ENCODE measurements around the gene RFTN1. TPM values are rescaled to one million over a fixed set of nuclear protein-coding genes. Genes with fewer than 3 reads are reported as not detected.

The RFTN1 gene
- polyA plus RNA-seq, 2 of the 4 experiments (the other 2 are of a cell fraction): 1.8 to 3.7 TPM

DNA sequence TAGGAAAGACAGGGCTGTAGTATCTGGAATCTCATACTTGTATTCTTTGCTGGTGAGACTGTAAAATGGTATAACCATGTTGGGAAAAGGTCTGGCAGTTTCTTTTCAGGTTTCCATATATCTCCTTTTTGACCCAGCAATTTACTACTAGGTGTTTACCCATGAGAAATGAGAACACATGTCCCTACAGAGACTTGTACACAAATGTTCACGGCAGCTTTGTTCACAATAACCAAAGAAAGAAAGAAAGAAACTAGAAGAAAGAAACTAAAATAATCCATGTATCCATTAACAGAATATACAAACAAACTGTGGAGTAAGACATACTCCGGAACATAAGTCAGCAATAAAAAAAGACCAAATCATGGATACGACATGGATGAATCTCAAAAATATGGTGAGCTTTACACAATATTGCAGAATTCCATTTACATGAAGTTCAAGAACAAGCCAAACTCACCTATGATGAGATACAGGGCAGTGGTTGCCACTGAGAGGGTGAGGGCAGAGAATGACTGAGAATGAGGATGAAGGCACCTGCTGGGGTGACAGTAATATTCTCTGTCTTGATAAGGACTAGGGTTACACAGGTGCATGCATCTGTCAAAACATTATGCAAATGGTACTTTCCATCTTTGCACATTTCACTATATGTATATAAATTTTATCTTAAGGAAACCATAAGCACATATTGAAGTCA lies 2.7 kb downstream of the RFTN1 start:
- ATAC-seq (no peak), FAIRE-seq (no peak), DNase-seq (ENCODE audit: low read depth in 1 of 2, low spot score in 1 of 2) (no peak)
- Histone ChIP-seq H3K9me3 (no peaks in the 10 kb centered on the region), H3K4me3 (no peak overlapping the region), H3K4me2 (no peak overlapping the region), H3K27ac (no peak overlapping the region), H3K4me1 (no peaks in the 10 kb centered on the region)
- ChIA-PET POLR2A (no interaction called here), CTCF (interaction anchor here (1.0 to 1.1 kb wide), 4 partner anchors 10 to 243 kb away, joined by 3 to 4 read pairs (median 4); no protein-coding TSS in a partner anchor)
- no peak for TF ChIP-seq SREBF2 (IDR thresholded peaks at IDR 0.05)
- 88% methylated on average over 3 of the region's 3 CpGs for WGBS (ENCODE audit: missing lambda C conversion rate)

DNA sequence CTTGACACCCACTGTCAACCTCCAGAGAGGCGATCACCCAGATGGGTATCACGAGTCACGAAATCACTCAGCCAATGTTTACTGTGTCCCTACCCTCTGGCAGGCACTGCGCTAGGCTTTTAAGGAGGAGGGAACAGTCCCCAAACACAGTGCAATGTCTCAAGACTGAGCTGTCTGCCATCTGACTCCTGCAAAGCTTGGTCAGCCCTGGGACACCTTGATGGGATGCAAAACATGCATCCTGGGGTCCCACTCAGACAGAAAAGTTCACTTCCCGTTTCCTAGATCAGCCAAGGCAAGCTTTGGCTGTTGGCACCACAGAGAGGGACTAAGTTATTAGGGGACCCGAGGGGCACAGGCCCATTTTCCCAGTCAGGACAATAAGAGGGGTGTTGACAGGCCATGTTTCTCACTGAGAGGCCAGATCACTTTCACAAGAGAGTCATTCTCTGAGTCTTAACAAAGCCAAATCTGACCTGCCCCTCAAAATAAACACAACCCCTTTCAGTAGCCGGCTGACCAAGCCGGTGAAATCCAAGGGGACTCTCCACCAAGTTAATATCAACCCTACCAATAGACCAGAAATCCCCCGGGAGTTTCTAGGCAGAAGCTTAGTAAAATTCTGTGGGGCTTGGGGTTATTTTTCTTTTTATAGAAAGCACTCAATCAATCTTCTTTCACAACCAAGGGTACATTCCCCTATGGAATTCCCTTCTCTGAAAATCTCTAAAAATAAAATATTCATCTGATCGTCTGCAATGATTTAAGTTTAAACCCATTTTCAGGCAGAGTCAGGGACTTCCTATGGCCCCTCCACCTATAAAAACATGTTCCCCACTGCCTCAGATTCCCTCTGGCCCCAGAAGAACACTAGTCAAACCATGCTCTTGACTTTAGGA lies 3.5 kb downstream of the RFTN1 start:
- CTCF ChIA-PET: interaction anchor here (1.0 kb wide), 1 partner anchor 14 kb away, joined by 4 read pairs; no protein-coding TSS in a partner anchor
- WGBS (ENCODE audit: missing lambda C conversion rate): 49% methylated on average over 10 of the region's 10 CpGs
- ATAC-seq: no peak

More for the DNA sequence above, 3.5 kb downstream of the RFTN1 start:
- Histone ChIP-seq H3K4me3 (no peak overlapping the region), H3K27ac (no peak overlapping the region), H3K9me3 (no peaks in the 10 kb centered on the region), H3K4me2 (no peak overlapping the region), H3K4me1 (no peaks in the 10 kb centered on the region)
- TF ChIP-seq, protein P1, sequence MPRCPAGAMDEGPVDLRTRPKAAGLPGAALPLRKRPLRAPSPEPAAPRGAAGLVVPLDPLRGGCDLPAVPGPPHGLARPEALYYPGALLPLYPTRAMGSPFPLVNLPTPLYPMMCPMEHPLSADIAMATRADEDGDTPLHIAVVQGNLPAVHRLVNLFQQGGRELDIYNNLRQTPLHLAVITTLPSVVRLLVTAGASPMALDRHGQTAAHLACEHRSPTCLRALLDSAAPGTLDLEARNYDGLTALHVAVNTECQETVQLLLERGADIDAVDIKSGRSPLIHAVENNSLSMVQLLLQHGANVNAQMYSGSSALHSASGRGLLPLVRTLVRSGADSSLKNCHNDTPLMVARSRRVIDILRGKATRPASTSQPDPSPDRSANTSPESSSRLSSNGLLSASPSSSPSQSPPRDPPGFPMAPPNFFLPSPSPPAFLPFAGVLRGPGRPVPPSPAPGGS (IDR thresholded peaks at IDR 0.05): no peak
- TF ChIP-seq CHD2 (IDR thresholded peaks at IDR 0.05; ENCODE audit: low read length, partially characterized antibody) (no peak), MAFK (IDR thresholded peaks at IDR 0.05; ENCODE audit: partially characterized antibody) (no peak), HEYL (CRISPR knock-in tag; IDR thresholded peaks at IDR 0.05) (no peak), ZSCAN20 (CRISPR knock-in tag; IDR thresholded peaks at IDR 0.05) (no peak), SREBF2 (IDR thresholded peaks at IDR 0.05) (no peak), EHF (CRISPR knock-in tag; IDR thresholded peaks at IDR 0.05) (no peak), HDAC2 (IDR thresholded peaks at IDR 0.05) (no peak), EP300 (IDR thresholded peaks at IDR 0.05) (no peak), CEBPB (IDR thresholded peaks at IDR 0.05) (no peak), NPAS2 (CRISPR knock-in tag; IDR thresholded peaks at IDR 0.05; ENCODE audit: borderline replicate concordance) (no peak)
- TF ChIP-seq, protein P2, sequence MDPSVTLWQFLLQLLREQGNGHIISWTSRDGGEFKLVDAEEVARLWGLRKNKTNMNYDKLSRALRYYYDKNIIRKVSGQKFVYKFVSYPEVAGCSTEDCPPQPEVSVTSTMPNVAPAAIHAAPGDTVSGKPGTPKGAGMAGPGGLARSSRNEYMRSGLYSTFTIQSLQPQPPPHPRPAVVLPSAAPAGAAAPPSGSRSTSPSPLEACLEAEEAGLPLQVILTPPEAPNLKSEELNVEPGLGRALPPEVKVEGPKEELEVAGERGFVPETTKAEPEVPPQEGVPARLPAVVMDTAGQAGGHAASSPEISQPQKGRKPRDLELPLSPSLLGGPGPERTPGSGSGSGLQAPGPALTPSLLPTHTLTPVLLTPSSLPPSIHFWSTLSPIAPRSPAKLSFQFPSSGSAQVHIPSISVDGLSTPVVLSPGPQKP (IDR thresholded peaks at IDR 0.05; ENCODE audit: low read depth, low read length): no peak
- TF ChIP-seq, protein P3, sequence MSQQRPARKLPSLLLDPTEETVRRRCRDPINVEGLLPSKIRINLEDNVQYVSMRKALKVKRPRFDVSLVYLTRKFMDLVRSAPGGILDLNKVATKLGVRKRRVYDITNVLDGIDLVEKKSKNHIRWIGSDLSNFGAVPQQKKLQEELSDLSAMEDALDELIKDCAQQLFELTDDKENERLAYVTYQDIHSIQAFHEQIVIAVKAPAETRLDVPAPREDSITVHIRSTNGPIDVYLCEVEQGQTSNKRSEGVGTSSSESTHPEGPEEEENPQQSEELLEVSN (IDR thresholded peaks at IDR 0.05; ENCODE audit: borderline replicate concordance, low read depth): no peak
- TF ChIP-seq, protein P4, sequence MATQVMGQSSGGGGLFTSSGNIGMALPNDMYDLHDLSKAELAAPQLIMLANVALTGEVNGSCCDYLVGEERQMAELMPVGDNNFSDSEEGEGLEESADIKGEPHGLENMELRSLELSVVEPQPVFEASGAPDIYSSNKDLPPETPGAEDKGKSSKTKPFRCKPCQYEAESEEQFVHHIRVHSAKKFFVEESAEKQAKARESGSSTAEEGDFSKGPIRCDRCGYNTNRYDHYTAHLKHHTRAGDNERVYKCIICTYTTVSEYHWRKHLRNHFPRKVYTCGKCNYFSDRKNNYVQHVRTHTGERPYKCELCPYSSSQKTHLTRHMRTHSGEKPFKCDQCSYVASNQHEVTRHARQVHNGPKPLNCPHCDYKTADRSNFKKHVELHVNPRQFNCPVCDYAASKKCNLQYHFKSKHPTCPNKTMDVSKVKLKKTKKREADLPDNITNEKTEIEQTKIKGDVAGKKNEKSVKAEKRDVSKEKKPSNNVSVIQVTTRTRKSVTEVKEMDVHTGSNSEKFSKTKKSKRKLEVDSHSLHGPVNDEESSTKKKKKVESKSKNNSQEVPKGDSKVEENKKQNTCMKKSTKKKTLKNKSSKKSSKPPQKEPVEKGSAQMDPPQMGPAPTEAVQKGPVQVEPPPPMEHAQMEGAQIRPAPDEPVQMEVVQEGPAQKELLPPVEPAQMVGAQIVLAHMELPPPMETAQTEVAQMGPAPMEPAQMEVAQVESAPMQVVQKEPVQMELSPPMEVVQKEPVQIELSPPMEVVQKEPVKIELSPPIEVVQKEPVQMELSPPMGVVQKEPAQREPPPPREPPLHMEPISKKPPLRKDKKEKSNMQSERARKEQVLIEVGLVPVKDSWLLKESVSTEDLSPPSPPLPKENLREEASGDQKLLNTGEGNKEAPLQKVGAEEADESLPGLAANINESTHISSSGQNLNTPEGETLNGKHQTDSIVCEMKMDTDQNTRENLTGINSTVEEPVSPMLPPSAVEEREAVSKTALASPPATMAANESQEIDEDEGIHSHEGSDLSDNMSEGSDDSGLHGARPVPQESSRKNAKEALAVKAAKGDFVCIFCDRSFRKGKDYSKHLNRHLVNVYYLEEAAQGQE (IDR thresholded peaks at IDR 0.05): no peak
- TF ChIP-seq, protein P5, sequence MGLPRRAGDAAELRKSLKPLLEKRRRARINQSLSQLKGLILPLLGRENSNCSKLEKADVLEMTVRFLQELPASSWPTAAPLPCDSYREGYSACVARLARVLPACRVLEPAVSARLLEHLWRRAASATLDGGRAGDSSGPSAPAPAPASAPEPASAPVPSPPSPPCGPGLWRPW (IDR thresholded peaks at IDR 0.05): no peak
- TF ChIP-seq, protein P6, sequence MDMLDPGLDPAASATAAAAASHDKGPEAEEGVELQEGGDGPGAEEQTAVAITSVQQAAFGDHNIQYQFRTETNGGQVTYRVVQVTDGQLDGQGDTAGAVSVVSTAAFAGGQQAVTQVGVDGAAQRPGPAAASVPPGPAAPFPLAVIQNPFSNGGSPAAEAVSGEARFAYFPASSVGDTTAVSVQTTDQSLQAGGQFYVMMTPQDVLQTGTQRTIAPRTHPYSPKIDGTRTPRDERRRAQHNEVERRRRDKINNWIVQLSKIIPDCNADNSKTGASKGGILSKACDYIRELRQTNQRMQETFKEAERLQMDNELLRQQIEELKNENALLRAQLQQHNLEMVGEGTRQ (IDR thresholded peaks at IDR 0.05): no peak
- FAIRE-seq (no peak), DNase-seq (ENCODE audit: low read depth in 1 of 2, low spot score in 1 of 2) (no peak)
- POLR2A ChIA-PET: no interaction called here
